ENCODE data around the gene MMP24. TPM values are rescaled to one million over a fixed set of nuclear protein-coding genes. Genes with fewer than 3 reads are reported as not detected.

The MMP24 gene
- total and polyA plus RNA-seq, 2 of the 13 experiments (the other 11 are each of a cell fraction or from before 2014, with no cell fraction given): 0.29 to 0.35 TPM

GRCh38 chr20:35226884-35227681, 593 bp downstream of the MMP24 start (continued):
- TF ChIP-seq FUBP1 (CRISPR knock-in tag; IDR thresholded peaks at IDR 0.05; ENCODE audit: borderline replicate concordance) (no peak), SUZ12 (IDR thresholded peaks at IDR 0.05; ENCODE audit: low read depth, low read length) (no peak), LBX2 (CRISPR knock-in tag; IDR thresholded peaks at IDR 0.05; ENCODE audit: borderline replicate concordance) (peak; percentile 96; the same call in 1 of the 2 replicates), ESRRA (CRISPR knock-in tag; IDR thresholded peaks at IDR 0.05; ENCODE audit: low read depth) (peak; percentile 74; the same call in 1 of the 2 replicates), ELF1 (CRISPR knock-in tag; IDR thresholded peaks at IDR 0.05) (no peak), SP5 (CRISPR knock-in tag; IDR thresholded peaks at IDR 0.05; ENCODE audit: borderline replicate concordance, low read depth) (no peak), ZNF784 (CRISPR knock-in tag; IDR thresholded peaks at IDR 0.05; ENCODE audit: borderline replicate concordance) (peak; percentile 94; the same call in 1 of the 2 replicates)

- Histone ChIP-seq H3K36me3 (replicated peaks in 1 of 2; ENCODE audit: control insufficient read depth in 1 of 2, insufficient read depth in 2 of 2, low read length in 2 of 2) (no peaks in the 10 kb centered on the region), H3K4me3 (replicated peaks in 1 of 3; ENCODE audit: insufficient read depth in 1 of 3, low read depth in 2 of 3, low read length in 3 of 3) (no peak overlapping the region), H3K9ac (ENCODE audit: insufficient read depth, low read depth, low read length) (no peak overlapping the region), H3K9me3 (ENCODE audit: low read length) (no peaks in the 10 kb centered on the region), H3K4me1 (ENCODE audit: insufficient read depth, low read length) (no peaks in the 10 kb centered on the region), H3K79me2 (ENCODE audit: insufficient read depth, low read length) (no peaks in the 10 kb centered on the region), H2AFZ (ENCODE audit: low read length) (no peak overlapping the region), H4K20me1 (ENCODE audit: insufficient read depth, low read length) (0 out of 2 replicates have a peak, but pooled peaks cover 2% of the 10 kb centered on the region), H3K4me2 (ENCODE audit: low read depth, low read length) (no peak overlapping the region), H3K27ac (ENCODE audit: extremely low read length, insufficient read depth, low read length) (no peak overlapping the region), H3K27me3 (ENCODE audit: control insufficient read depth in 1 of 2, insufficient read depth in 2 of 2, low read length in 2 of 2) (peaks cover 3 to 33% of the 10 kb centered on the region in 2 experiments)
- intact Hi-C loops (cut with micrococcal nuclease; ENCODE audit: unreplicated experiment): no loop called here
- ATAC-seq (no peak), DNase-seq (ENCODE audit: low spot score) (no peak), FAIRE-seq (no peak)
- ChIA-PET POLR2A (no interaction called here), CTCF (ENCODE audit: low intra/inter-chr PET ratio, low total read pairs) (no interaction called here)
- WGBS (ENCODE audit: low lambda C conversion rate): 8% methylated on average over 2 of the region's 2 CpGs
- in situ Hi-C loops (cut with HindIII; ENCODE audit: extremely low pct_ligation_motif_present, low pct_unique_long_range_greater_than_20kb): no loop called here
- BruUV-seq (replicated peaks): no TSS peak
- TF ChIP-seq ELF1 (CRISPR knock-in tag; IDR thresholded peaks at IDR 0.05) (no peak), ZBTB46 (CRISPR knock-in tag; IDR thresholded peaks at IDR 0.05; ENCODE audit: borderline replicate concordance) (no peak), CBFB (CRISPR knock-in tag; IDR thresholded peaks at IDR 0.05) (no peak), ZNF784 (CRISPR knock-in tag; IDR thresholded peaks at IDR 0.05; ENCODE audit: borderline replicate concordance) (no peak), GTF3A (CRISPR knock-in tag; conservative IDR thresholded peaks at IDR 0.05) (no peak), SKIL (CRISPR knock-in tag; IDR thresholded peaks at IDR 0.05; ENCODE audit: borderline replicate concordance) (no peak), AGO2 (optimal IDR thresholded peaks at IDR 0.05; ENCODE audit: low read depth, low read length) (no peak)
These were observed 6.1 kb downstream of the MMP24 start for GRCh38 chr20:35232575-35232974.

Measured in HepG2 (cell line).